ENCODE data around the gene ECEL1.

The ECEL1 gene

GRCh38 chr2:232479341-232480200 is 8.1 kb downstream of the ECEL1 start:
- DNase-seq (ENCODE audit: low read depth, low spot score): no peak
- in situ Hi-C loops (cut with HindIII; ENCODE audit: low sequenced_read_pairs): no loop called here
- no peak overlapping the region for H3K4me3 ChIP-seq (ENCODE audit: low read depth, low read length)
- TF ChIP-seq CTCF (IDR thresholded peaks at IDR 0.05; ENCODE audit: low read depth, low read length): no peak

GRCh38 chr2:232478571-232479340 is 8.9 kb downstream of the ECEL1 start:
- no peak overlapping the region for H3K4me3 ChIP-seq (ENCODE audit: low read depth, low read length)
- TF ChIP-seq CTCF (IDR thresholded peaks at IDR 0.05; ENCODE audit: low read depth, low read length): no peak
- in situ Hi-C loops (cut with HindIII; ENCODE audit: low sequenced_read_pairs): no loop called here
- no peak for DNase-seq (ENCODE audit: low read depth, low spot score)

- in situ Hi-C loops (cut with HindIII; ENCODE audit: low sequenced_read_pairs): no loop called here
- no peak overlapping the region for H3K4me3 ChIP-seq (ENCODE audit: low read depth, low read length)
- no peak for TF ChIP-seq CTCF (IDR thresholded peaks at IDR 0.05; ENCODE audit: low read depth, low read length)
- no peak for DNase-seq (ENCODE audit: low read depth, low spot score)
Measured at GRCh38 chr2:232477751-232478510, 9.7 kb downstream of the ECEL1 start.

GRCh38 chr2:232476791-232477190 is 10.8 kb downstream of the ECEL1 start:
- H3K4me3 ChIP-seq (ENCODE audit: low read depth, low read length): no peak overlapping the region
- in situ Hi-C loops (cut with HindIII; ENCODE audit: low sequenced_read_pairs): no loop called here
- DNase-seq (ENCODE audit: low read depth, low spot score): no peak
- TF ChIP-seq CTCF (IDR thresholded peaks at IDR 0.05; ENCODE audit: low read depth, low read length): no peak

GRCh38 chr2:232476045-232476444 is 11.6 kb downstream of the ECEL1 start:
- H3K4me3 ChIP-seq (ENCODE audit: low read depth, low read length): no peak overlapping the region
- in situ Hi-C loops (cut with HindIII; ENCODE audit: low sequenced_read_pairs): no loop called here
- TF ChIP-seq CTCF (IDR thresholded peaks at IDR 0.05; ENCODE audit: low read depth, low read length): no peak
- DNase-seq (ENCODE audit: low read depth, low spot score): no peak

- no peak for TF ChIP-seq CTCF (IDR thresholded peaks at IDR 0.05; ENCODE audit: low read depth, low read length)
- no peak for DNase-seq (ENCODE audit: low read depth, low spot score)
- no peak overlapping the region for H3K4me3 ChIP-seq (ENCODE audit: low read depth, low read length)
- in situ Hi-C loops (cut with HindIII; ENCODE audit: low sequenced_read_pairs): no loop called here
Measured at GRCh38 chr2:232473467-232473890, 14.2 kb downstream of the ECEL1 start.

All from astrocyte of the spinal cord (primary cell).